Stimulated activated CD8-positive, alpha-beta memory T cell treated with anti-CD3 and anti-CD28 coated beads, Interleukin-15, amount 100 ng/mL, for 48 hours (primary cell): ENCODE results near the gene SSU72.
"Not testable (repeated sequence)": the region's sequence is repeated elsewhere in the genome, so short reads cannot be mapped to it uniquely, and the experiment has no call there.

Experiments used
- DNase-seq, 2 donors: peaks; one replicate each; pipeline ENCODE4 v3.0.0-alpha.2; 2020; ENCODE audit warnings: low read depth in 2 of 2

Gene SSU72

DNA sequence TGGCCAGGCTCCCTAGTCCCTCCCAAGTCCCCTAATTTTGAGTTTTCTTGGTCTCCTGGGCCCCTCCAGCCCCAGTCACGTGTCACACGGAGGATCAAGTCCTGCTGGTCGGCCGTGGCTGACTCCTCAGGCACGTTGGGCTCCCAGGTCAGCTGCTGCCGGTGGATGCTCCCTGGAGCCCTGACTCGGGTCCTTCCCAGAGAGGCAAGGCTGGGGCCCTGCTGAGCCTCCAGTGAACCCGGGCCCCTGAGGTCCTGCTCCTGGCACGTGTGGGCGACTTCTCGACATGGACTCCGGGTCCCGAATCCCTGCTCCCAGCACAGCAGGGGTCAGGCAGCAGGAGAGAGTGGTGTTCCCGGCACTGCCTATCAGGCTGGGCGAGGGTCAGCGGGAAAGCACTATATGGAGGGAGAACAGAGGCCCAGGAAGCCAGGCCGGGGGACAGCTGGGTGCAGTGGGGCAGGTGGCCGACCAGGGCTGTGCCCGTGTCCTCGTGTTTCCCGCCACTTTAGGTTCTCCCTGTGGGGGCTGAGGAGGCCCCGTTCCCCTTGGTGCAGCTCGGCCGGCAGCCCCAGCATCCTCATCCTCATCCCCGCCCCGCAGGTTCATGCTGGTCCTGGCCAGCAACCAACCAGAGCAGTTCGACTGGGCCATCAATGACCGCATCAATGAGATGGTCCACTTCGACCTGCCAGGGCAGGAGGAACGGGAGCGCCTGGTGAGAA, 47.4 kb downstream of the SSU72 start:
- DNase-seq, result no peak

DNA sequence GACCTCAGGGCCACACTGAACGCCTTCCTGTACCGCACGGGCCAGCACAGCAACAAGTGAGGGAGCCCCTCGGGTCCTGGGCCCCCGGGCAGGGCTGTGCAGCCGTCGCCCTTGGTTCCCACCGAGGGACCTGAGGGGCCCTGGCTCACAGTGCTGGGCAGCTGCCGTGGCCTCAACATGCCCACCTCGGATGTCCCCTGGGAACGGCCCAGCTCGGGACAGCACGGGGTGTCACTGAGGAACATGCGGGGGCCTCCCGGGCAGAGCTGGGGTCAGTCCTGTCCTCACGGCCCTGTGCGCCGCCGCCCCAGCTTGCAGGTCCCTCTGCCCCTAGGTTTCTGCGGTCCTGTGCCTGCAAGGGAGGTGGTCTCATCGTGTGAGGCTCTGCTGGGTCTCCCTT, 48.2 kb downstream of the SSU72 start:
- DNase-seq, result not testable (repeated sequence)

DNA sequence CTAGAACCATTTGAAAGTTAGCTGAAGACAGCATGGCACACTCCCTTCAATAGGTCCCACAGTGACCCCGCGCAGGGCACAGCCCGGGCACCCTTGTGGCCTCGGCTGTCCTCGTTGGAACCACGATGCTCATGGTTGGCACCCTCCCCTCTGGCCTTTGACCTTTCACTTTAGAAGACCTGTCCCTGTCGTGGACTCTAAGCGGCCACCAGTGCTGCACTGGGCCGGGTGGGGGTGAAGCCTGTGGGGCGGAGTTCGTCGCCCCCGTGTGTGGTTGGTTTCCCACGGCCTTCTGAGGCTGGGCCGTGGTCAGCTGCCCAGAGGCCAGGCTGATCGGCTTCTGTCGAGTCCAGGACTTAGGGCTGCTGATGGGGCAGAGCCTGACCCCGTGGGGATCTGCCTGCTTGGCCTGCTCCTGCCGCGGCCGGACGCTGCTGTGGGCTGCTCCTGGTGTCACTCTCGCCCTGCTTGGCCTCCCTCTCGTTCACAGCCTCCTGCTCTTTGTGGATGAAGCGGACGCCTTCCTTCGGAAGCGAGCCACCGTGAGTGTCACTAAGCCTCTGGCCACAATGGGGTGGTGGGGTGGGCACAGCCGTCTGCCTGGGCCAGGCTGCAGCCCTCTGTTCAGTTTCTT, 49.8 kb downstream of the SSU72 start:
- not testable (repeated sequence) for DNase-seq

DNA sequence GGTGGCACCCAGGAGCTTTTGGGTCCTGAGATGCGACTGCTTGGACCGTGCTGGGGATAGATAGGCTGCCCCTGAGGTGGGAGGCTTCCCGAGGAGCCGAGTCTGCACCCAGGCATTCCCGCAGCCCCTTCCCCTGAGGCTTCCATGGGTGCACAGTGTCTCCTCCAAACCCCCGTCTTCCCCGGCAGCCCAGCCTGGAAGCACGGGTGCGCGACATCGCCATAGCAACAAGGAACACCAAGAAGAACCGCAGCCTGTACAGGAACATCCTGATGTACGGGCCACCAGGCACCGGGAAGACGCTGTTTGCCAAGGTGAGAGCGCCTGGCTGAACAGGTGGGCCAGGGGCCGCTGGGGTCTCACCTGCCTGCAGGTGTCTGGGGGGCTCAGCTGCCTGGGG, 51.0 kb downstream of the SSU72 start:
- DNase-seq, result not testable (repeated sequence)

GRCh38 chr1:1523226-1523625, 51.4 kb downstream of the SSU72 start:
- DNase-seq, result not testable (repeated sequence)

GRCh38 chr1:1522536-1522935, 52.1 kb downstream of the SSU72 start:
- not testable (repeated sequence) for DNase-seq

DNA sequence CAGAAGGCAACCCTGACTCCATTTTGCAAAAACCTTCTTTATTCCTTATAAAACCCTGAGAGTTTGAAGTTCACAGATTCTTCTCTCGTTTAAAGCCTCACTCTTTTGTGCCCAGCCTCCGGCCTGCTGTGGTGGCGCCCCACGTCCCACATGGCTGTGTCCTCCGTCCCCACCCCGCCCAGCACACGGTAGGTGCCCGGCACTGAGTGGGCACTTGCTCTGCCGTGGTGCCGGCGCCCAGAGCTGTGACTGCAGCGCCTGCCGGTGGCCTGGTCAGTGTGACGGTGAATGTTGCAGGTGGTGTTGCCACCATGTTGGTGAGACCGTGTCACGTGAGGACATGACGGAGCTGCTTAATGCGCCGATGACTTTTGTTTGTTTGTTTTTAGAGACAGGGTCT, 53.3 kb downstream of the SSU72 start:
- no peak for DNase-seq

DNA sequence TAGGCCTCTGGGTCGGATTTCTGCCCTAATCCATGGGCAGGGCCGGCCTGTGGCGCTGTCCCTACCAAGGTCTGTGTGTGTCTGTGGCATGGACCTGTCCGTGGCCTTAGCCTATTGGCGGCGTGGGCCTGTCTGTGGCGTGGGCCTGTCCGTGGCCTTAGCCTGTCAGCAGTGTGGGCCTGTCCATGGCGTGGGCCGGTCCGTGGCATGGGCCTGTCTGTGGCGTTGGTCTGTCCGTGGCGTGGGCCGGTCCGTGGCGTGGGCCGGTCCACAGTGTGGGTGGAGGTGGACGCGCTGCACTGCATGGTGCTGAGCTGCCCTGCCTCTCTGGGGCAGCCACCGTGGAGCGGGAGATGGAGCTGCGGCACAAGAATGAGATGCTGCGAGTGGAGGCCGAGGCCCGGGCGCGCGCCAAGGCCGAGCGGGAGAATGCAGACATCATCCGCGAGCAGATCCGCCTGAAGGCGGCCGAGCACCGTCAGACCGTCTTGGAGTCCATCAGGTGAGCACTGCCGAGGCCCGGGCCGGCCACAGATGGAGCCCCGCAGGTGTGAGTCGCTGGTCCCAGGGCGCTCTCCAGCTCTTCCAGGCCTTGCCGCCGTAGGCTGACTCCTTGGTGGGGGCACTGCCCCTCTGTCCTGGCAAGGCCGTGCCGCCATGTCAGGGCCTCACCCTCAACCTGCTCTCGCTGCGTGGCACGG, 54.7 kb downstream of the SSU72 start:
- DNase-seq, result not testable (repeated sequence)

DNA sequence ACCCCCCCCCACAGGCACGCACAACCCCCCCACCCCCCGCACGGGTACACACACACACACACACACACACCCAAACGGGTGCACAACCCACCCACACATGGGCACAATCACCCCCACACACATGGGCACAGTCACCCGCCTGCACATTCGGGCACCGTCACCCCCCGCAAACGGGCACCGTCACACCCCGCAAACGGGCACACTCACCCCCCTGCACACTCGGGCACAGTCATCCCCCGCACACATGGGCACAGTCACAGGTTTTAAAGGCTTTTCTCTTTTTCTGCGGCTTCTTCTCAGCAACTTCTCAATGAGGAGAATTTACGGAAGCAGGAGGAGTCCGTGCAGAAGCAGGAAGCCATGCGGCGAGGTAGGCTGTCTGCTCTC, 56.0 kb downstream of the SSU72 start:
- DNase-seq, result not testable (repeated sequence)

GRCh38 chr1:1517973-1518620, 56.6 kb downstream of the SSU72 start:
- DNase-seq, result no peak

DNA sequence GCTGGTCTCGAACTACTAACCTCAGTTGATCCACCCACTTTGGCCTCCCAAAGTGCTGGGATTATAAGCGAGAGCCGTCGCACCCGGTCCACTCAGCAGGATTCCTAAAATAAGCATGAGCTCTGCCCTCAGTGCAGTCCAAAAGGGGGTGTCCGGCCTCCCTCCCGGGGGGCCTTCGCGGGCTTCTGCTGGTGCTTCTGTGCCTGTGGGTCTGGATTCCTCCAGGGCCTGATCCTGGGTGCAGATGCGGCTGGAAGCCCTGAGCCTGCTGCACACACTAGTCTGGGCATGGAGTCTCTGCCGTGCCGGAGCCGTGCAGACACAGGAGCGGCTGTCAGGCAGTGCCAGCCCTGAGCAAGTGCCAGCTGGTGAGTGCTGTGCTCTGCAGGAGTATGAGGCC, 57.7 kb downstream of the SSU72 start:
- DNase-seq, result not testable (repeated sequence)

GRCh38 chr1:1514376-1514775, 60.3 kb downstream of the SSU72 start:
- not testable (repeated sequence) for DNase-seq

DNA sequence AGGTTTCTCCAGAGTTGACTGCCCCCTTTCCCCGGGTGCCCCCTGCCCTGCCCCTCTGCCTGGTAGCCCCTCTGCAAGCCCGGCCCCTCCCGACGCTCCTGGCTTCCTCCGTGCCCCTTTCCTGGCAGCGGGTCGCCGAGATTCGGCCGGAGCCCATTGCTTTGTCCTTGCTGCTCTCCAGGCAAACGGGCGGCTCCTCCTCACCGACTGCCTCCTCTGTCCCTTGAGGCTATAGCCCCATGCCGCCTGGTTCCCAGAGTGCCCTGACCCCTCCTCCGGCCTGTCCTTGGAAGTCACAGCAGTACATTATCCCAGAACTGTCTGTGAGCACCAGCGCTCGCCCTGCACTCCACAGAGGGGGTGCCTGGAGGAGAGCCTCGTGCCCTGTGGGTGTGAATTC, 61.0 kb downstream of the SSU72 start:
- not testable (repeated sequence) for DNase-seq

- peak in 1 of 2 donors; percentile 10 for DNase-seq
These were observed 62.2 kb downstream of the SSU72 start for GRCh38 chr1:1512425-1512824.

- peak; percentile 97 for DNase-seq
These were observed 63.0 kb downstream of the SSU72 start, which contains the start of gene ATAD3A for GRCh38 chr1:1511533-1512285. ATAD3A (plus strand) TSS chr1:1512162; CDS start chr1:1512269, 107 bp downstream.

- DNase-seq, result no peak
These were observed 63.6 kb downstream of the SSU72 start for GRCh38 chr1:1510912-1511532.

DNA sequence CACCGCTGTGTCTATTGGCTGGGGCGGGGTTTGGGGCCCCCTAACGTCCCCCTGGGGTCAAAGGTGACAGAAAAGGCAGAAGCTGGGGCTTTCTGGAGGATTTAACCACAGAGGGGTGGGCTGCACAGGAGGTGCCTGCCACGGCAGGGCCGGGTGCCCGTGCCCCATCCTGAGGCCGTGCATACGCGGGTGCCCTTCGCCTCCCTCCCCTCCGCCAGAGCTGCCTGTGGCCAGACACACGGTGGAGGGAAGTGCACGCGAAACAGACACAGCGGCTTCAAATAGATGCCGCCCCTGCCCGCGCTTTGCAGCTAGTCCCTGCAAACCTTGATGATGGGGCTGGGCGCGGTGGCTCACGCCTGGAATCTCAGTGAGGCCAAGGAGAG, 65.2 kb downstream of the SSU72 start:
- not testable (repeated sequence) for DNase-seq

DNA sequence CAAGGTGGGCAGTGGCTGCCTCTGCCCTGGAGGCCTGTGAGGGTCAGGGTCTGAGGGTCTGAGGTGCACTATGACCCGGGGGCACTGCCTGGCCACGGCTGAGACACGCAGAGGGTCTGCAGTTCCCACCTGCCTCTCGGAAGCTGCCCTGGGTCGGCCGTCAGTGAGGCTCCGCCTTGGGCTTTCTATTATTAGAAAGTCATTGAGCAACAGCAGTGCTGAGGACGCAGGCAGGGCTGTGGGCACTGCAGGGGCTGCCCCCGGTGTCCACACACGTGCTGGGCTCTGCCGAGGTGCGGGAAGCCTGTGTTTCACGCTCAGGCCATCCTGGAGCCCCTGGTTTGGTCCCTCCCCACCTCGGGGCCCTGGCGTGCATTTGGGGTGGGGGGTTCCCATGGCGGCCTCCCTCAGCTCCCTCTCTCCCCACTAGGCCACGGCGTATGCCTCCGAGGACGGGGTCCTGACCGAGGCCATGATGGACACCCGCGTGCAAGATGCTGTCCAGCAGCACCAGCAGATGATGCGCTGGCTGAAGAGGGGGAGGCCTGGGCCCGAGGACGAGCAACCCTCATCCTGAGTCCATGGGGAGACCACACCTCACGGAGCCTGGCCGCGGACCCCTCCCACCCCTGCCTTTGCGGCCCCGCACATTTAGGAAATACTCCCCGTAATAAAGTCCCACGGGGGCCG, 65.7 kb downstream of the SSU72 start:
- not testable (repeated sequence) for DNase-seq

- DNase-seq, result no peak
These were observed 67.4 kb downstream of the SSU72 start for GRCh38 chr1:1507305-1507704.

- not testable (repeated sequence) for DNase-seq
These were observed 68.9 kb downstream of the SSU72 start for GRCh38 chr1:1505801-1506200.
